H1 (cell line): Measurements from ENCODE around the gene GTF2H1. TPM values are rescaled to one million over a fixed set of nuclear protein-coding genes. Genes with fewer than 3 reads are reported as not detected.

Source experiments
- CHD7 ChIP-seq: fragments of 300-600 bp; sonication (generic); IDR thresholded peaks from 2 replicates; pipeline ENCODE4 v1.7.1; 2012; ENCODE audit warnings: low read length, moderate library complexity, mild to moderate bottlenecking, inconsistent platforms; ENCODE audit not compliant: insufficient replicate concordance
- RBBP5 ChIP-seq: IDR thresholded peaks from 2 replicates; pipeline ENCODE4 v1.7.1; 2012; ENCODE audit warnings: low read depth, mild to moderate bottlenecking, inconsistent platforms, low read length, moderate library complexity, borderline replicate concordance
- TAF7 ChIP-seq: optimal IDR thresholded peaks from 2 replicates; pipeline ENCODE3; 2011; ENCODE audit warnings: low read depth, mild to moderate bottlenecking, inconsistent platforms, low read length, moderate library complexity, borderline replicate concordance
- polyA plus RNA-seq, 7 experiments: library from polyadenylated mRNA; depleted of rRNA in 3 of 7; stranded (reverse) in 5 of 7; unstranded in 2 of 7; fragments of >200 nt in 5 of 7; fragments of 200-250 nt in 2 of 7; gene quantifications; 1 replicate in 5 of 7; 2 replicates in 1 of 7; 4 replicates in 1 of 7; pipeline versions ENCODE4 v1.2.1 to v1.2.3, GENCODE V29; 2011 to 2013; ENCODE audit warnings: missing spikeins in 2 of 7, mixed read lengths in 2 of 7
- total RNA-seq: library from RNA; stranded (reverse); fragmentation: NEBNext Ultra II Directional; extraction: Animal tissue kit (Norgen Biotek cat#: 25700); gene quantifications from 2 replicates; pipeline ENCODE4 v1.2.1, GENCODE V29; 2021

Gene GTF2H1
- total and polyA plus RNA-seq, 2 of the 8 experiments (the other 6 are each of a cell fraction or from before 2014, with no cell fraction given), result 9.1 to 26.3 TPM

GRCh38 chr11:18392434-18393321 lies 70.3 kb downstream of the GTF2H1 start (continued):
- no peak for TF ChIP-seq CHD7
- no peak for TF ChIP-seq RBBP5
- no peak for TF ChIP-seq TAF7
